Endothelial cell of umbilical vein (primary cell): ENCODE results near the gene CKS1B. TPM values are rescaled to one million over a fixed set of nuclear protein-coding genes. Genes with fewer than 3 reads are reported as not detected.

ENCODE experiments used
- BruUV-seq: library from RNA; stranded (reverse); fragments of 400-500 nt; replicated peaks from 2 replicates; lab custom pipeline; 2021; lab: Mats Ljungman, UMichigan
- CTCF ChIA-PET: fragments of 300-600, 350-600 bp; sonication (Branson Sonifier 250); formaldehyde crosslinking; loops from one replicate; lab custom pipeline; 2021; ENCODE audit warnings: antibody characterized with exemption, inconsistent platforms; lab: Charles Lee
- POLR2A ChIA-PET: fragments of 300-600, 350-600 bp; sonication (Branson Sonifier 250); formaldehyde crosslinking; loops from one replicate; lab custom pipeline; 2021; ENCODE audit warnings: antibody characterized with exemption, inconsistent platforms; lab: Charles Lee
- DNase-seq: peaks from one replicate; pipeline ENCODE4 v3.0.0-alpha.2; 2011; ENCODE audit warnings: low read depth, low spot score
- FAIRE-seq: peaks from 2 replicates; lab custom pipeline; 2011; peaks lifted over from hg19 to GRCh38; lab: Jason Lieb, UNC
- H2AFZ ChIP-seq: 2 replicates; pipeline ENCODE4 v1.6.0; 2012; ENCODE audit warnings: low read depth, low read length, control low read depth, inconsistent platforms
- H3K27ac ChIP-seq: 2 replicates; pipeline ENCODE4 v1.5.1; 2011; ENCODE audit warnings: low read depth, mild to moderate bottlenecking, control low read depth, low read length, moderate library complexity; ENCODE audit not compliant: insufficient read depth
- H3K27me3 ChIP-seq, 2 experiments: 2 replicates each; pipeline versions ENCODE4 v1.6.0 to v1.6.1; 2011; ENCODE audit warnings: low read length in 2 of 2, mixed read lengths in 1 of 2; ENCODE audit not compliant: control insufficient read depth in 2 of 2, insufficient read depth in 2 of 2
- H3K36me3 ChIP-seq, 2 experiments: 2 replicates in 1 of 2; 3 replicates in 1 of 2; pipeline ENCODE4 v1.5.1; 2011; ENCODE audit warnings: low read length in 2 of 2, mild to moderate bottlenecking in 1 of 2, moderate library complexity in 1 of 2; ENCODE audit not compliant: control insufficient read depth in 2 of 2, insufficient read depth in 2 of 2; ENCODE audit errors: extremely low read depth in 1 of 2
- H3K4me1 ChIP-seq: 3 replicates; pipeline ENCODE4 v1.5.1; 2011; ENCODE audit warnings: mild to moderate bottlenecking, low read length; ENCODE audit not compliant: control insufficient read depth, insufficient read depth; ENCODE audit errors: extremely low read depth
- H3K4me2 ChIP-seq: 2 replicates; pipeline ENCODE4 v1.6.1; 2011; ENCODE audit warnings: low read length, control low read depth, mixed read lengths; ENCODE audit not compliant: insufficient read depth
- H3K4me3 ChIP-seq, 3 experiments: fragments of 200-600 bp in 1 of 3; sonication (generic), shearing (Covaris generic) in 1 of 3; replicated peaks in 1 of 3; 2 replicates each; pipeline ENCODE4 v1.5.1; 2011 to 2016; ENCODE audit warnings: control low read depth in 3 of 3, low read length in 3 of 3, mild to moderate bottlenecking in 2 of 3, inconsistent platforms in 1 of 3, low read depth in 1 of 3, moderate library complexity in 1 of 3; ENCODE audit not compliant: insufficient read depth in 1 of 3
- H3K79me2 ChIP-seq: 2 replicates; pipeline ENCODE4 v1.6.0; 2012; ENCODE audit warnings: low read length, inconsistent platforms; ENCODE audit not compliant: control insufficient read depth, insufficient read depth
- H3K9ac ChIP-seq: replicated peaks from 2 replicates; pipeline ENCODE3; 2011; ENCODE audit warnings: low read length, control low read depth; ENCODE audit not compliant: insufficient read depth; ENCODE audit errors: extremely low read depth
- H3K9me1 ChIP-seq: replicated peaks from 3 replicates; pipeline ENCODE4 v1.6.0; 2011; ENCODE audit warnings: mild to moderate bottlenecking, low read length; ENCODE audit not compliant: control insufficient read depth, insufficient read depth; ENCODE audit errors: extremely low read depth
- H3K9me3 ChIP-seq: replicated peaks from 2 replicates; pipeline ENCODE4 v1.5.1; 2012; ENCODE audit warnings: low read length, inconsistent platforms; ENCODE audit not compliant: control insufficient read depth, insufficient read depth
- H4K20me1 ChIP-seq: replicated peaks from 2 replicates; pipeline ENCODE3; 2011; ENCODE audit warnings: mild to moderate bottlenecking, low read length; ENCODE audit not compliant: control insufficient read depth, insufficient read depth; ENCODE audit errors: extremely low read depth
- CTCF ChIP-seq, 2 donors: IDR thresholded peaks; 1 replicate in 1 of 2; 2 replicates in 1 of 2; pipeline ENCODE4 v1.5.1; 2011; ENCODE audit warnings: low read length in 2 of 2, mild to moderate bottlenecking in 2 of 2, moderate library complexity in 2 of 2, control low read depth in 1 of 2, inconsistent platforms in 1 of 2, low read depth in 1 of 2; ENCODE audit not compliant: insufficient read depth in 1 of 2; ENCODE audit errors: extremely low read depth in 1 of 2
- EZH2 ChIP-seq: IDR thresholded peaks from 2 replicates; pipeline ENCODE4 v1.6.1; 2012; ENCODE audit warnings: borderline replicate concordance, low read depth, mild to moderate bottlenecking, moderate library complexity, low read length, inconsistent platforms; ENCODE audit not compliant: severe bottlenecking
- FOS ChIP-seq: IDR thresholded peaks from 2 replicates; pipeline ENCODE4 v1.6.1; 2011; ENCODE audit warnings: mild to moderate bottlenecking, low read length, moderate library complexity, borderline replicate concordance; ENCODE audit not compliant: insufficient read depth
- GATA2 ChIP-seq: IDR thresholded peaks from 2 replicates; pipeline ENCODE4 v1.7.0; 2011; ENCODE audit warnings: low read depth, mild to moderate bottlenecking, moderate library complexity, mixed read lengths, low read length; ENCODE audit not compliant: insufficient read length, insufficient read depth
- JUN ChIP-seq: IDR thresholded peaks from 2 replicates; pipeline ENCODE4 v1.6.1; 2011; ENCODE audit warnings: borderline replicate concordance, low read depth; ENCODE audit not compliant: insufficient read length, insufficient read depth
- MYC ChIP-seq: IDR thresholded peaks from one replicate; pipeline ENCODE4 v1.6.1; 2011; ENCODE audit warnings: mild to moderate bottlenecking, low read depth, low read length
- POLR2AphosphoS5 ChIP-seq: IDR thresholded peaks from 2 replicates; pipeline ENCODE4 v1.6.1; 2012; ENCODE audit warnings: low read depth, mild to moderate bottlenecking, control low read depth, low read length, moderate library complexity; ENCODE audit not compliant: insufficient read depth
- dilution Hi-C: fragments of 300-500 bp; cut with MboI; formaldehyde crosslinking; loops from one replicate; pipeline ENCODE4 v1.15.0; 2019; ENCODE audit warnings: low sequenced_read_pairs; ENCODE audit not compliant: extremely low pct_ligation_motif_present
- intact Hi-C: fragments of 100-400 bp; cut with micrococcal nuclease; formaldehyde crosslinking; loops from one replicate; pipeline ENCODE4 v1.10.0; 2022
- polyA plus RNA-seq, 4 experiments: library from polyadenylated mRNA; depleted of rRNA in 3 of 4; stranded (reverse) in 3 of 4; unstranded in 1 of 4; fragments of >200 nt; gene quantifications; 2 replicates each; pipeline versions ENCODE4 v1.2.1 to v1.2.3, GENCODE V29; 2011 to 2012; ENCODE audit warnings: missing spikeins in 1 of 4
- total RNA-seq: library from RNA; stranded (reverse); gene quantifications from 2 replicates; pipeline ENCODE4 v1.2.3, GENCODE V29; 2021
- TF ChIP-seq, protein P1 (sequence below): IDR thresholded peaks from 2 replicates; pipeline ENCODE4 v1.6.1; 2011; ENCODE audit not compliant: insufficient read depth, insufficient read length

Gene CKS1B
- total and polyA plus RNA-seq, 2 donors (not counting 3 experiments of a cell fraction or from before 2014, with no cell fraction given), result 126 to 280 TPM

DNA sequence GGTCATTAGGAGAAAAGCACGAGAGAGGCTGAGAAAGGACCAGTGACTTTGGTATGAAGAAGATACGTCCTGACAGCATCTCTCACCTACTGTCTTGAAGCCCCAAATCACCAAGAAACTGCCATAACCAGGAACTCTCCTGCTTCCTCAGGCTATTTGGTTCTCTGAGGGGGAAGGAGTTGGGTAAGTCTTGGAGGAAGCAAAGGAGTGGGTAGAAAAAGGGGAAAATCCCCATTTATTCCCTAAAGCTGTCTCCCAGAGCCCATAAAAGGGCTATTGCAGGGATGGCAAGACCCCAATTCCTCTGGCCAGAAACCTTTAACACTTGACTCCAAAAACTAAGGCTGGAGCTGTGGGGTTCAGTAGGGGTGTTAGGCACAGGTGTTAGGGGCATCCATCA, 16.4 kb upstream of the CKS1B start:
- Histone ChIP-seq H3K4me2 (no peak overlapping the region), H3K4me1 (peaks cover 33% of the 10 kb centered on the region), H4K20me1 (no peaks in the 10 kb centered on the region), H3K27ac (no peak overlapping the region), H3K79me2 (peaks cover 9% of the 10 kb centered on the region), H2AFZ (no peak overlapping the region), H3K9me3 (no peaks in the 10 kb centered on the region), H3K36me3 (peaks cover 0 to 10% of the 10 kb centered on the region in 2 experiments), H3K9me1 (no peaks in the 10 kb centered on the region), H3K9ac (no peak overlapping the region), H3K4me3 (no peak overlapping the region), H3K27me3 (no peaks in the 10 kb centered on the region)
- no peak for DNase-seq
- TF ChIP-seq, protein P1, sequence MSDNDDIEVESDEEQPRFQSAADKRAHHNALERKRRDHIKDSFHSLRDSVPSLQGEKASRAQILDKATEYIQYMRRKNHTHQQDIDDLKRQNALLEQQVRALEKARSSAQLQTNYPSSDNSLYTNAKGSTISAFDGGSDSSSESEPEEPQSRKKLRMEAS, result no peak
- no peak for TF ChIP-seq MYC
- TF ChIP-seq CTCF (IDR thresholded peaks at IDR 0.05; ENCODE audit: extremely low read depth in 1 of 2, insufficient read depth in 1 of 2, low read depth in 1 of 2, low read length in 2 of 2), result no peak
- no peak for TF ChIP-seq GATA2
- TF ChIP-seq POLR2AphosphoS5, result no peak
- no peak for TF ChIP-seq FOS
- TF ChIP-seq JUN, result no peak
- TF ChIP-seq EZH2, result no peak
- intact Hi-C loops, result no loop called here
- dilution Hi-C loops, result no loop called here
- CTCF ChIA-PET, result interaction anchor here (1.2 to 1.4 kb wide), 2 partner anchors 14 to 59 kb away, joined by 3 to 4 read pairs; no protein-coding TSS in a partner anchor
- no peak for FAIRE-seq
- POLR2A ChIA-PET, result no interaction called here
- no TSS peak for BruUV-seq
